Uterus (tissue), 4 donors: Measurements from ENCODE around the gene STPG4. TPM values are rescaled to one million over a fixed set of nuclear protein-coding genes. Genes with fewer than 3 reads are reported as not detected.
A peak's percentile ranks its signal among the peaks of the same experiment; 100 is the strongest.

ENCODE experiments used
- DNase-seq, 2 donors: peaks; one replicate each; pipeline ENCODE4 v3.0.0-alpha.2; 2019 to 2020
- H3K27ac ChIP-seq, 2 donors: fragments of 200-600 bp; sonication (generic); 1 replicate in 1 of 2; 2 replicates in 1 of 2; pipeline ENCODE4 v1.5.1; 2016 to 2018
- H3K27me3 ChIP-seq, 2 donors: fragments of 200-600 bp; sonication (generic); one replicate each; pipeline ENCODE4 v1.5.1; 2018 to 2019; ENCODE audit warnings: control low read depth in 1 of 2
- H3K36me3 ChIP-seq, 2 donors: fragments of 200-600 bp; sonication (generic); one replicate each; pipeline ENCODE4 v1.5.1; 2019; ENCODE audit warnings: control low read depth in 1 of 2
- H3K4me1 ChIP-seq, 2 donors: fragments of 200-600 bp; sonication (generic); one replicate each; pipeline ENCODE4 v1.5.1; 2018 to 2019; ENCODE audit warnings: control low read depth in 1 of 2
- H3K4me3 ChIP-seq, 2 donors: fragments of 200-600 bp; sonication (generic); 1 replicate in 1 of 2; 2 replicates in 1 of 2; pipeline ENCODE4 v1.5.1; 2018 to 2019; ENCODE audit warnings: mild to moderate bottlenecking in 1 of 2
- H3K9me3 ChIP-seq, 2 donors: fragments of 200-600 bp; sonication (generic); one replicate each; pipeline ENCODE4 v1.5.1; 2019; ENCODE audit warnings: control low read depth in 1 of 2
- CTCF ChIP-seq, 4 experiments: fragments of 200-600 bp in 2 of 4; fragments of 450-650 bp in 2 of 4; sonication (generic) in 2 of 4; IDR thresholded peaks; one replicate each; pipeline ENCODE4 v1.5.1; 2016 to 2019; ENCODE audit warnings: antibody characterized with exemption in 4 of 4, mild to moderate bottlenecking in 2 of 4, moderate library complexity in 1 of 4
- POLR2A ChIP-seq, 2 donors: fragments of 450-650 bp; IDR thresholded peaks; one replicate each; pipeline ENCODE4 v1.6.1; 2016; ENCODE audit warnings: antibody characterized with exemption in 2 of 2, mild to moderate bottlenecking in 1 of 2, moderate library complexity in 1 of 2
- intact Hi-C: fragments of 100-400 bp; cut with DNase I; formaldehyde crosslinking; loops from one replicate; pipeline ENCODE4 v1.15.1; 2023; ENCODE audit warnings: low total_unique reads
- total RNA-seq, 4 donors: library from RNA; depleted of rRNA in 3 of 4; stranded (reverse); fragments of >200 nt in 3 of 4; gene quantifications; one replicate each; pipeline versions ENCODE4 v1.1.0 to v1.2.4, GENCODE V29; 2014 to 2023
- donor health status: DM: yes; HTN: yes; CAD: no.

Gene STPG4
- total RNA-seq, 4 donors from 2014 or later, result 1.0 TPM; not detected in 3

GRCh38 chr2:47074691-47075090, 80.4 kb downstream of the STPG4 start:
- Histone ChIP-seq H3K4me3 (no peak overlapping the region), H3K4me1 (peaks cover 19 to 35% of the 10 kb centered on the region in 2 donors), H3K9me3 (no peaks in the 10 kb centered on the region), H3K36me3 (no peaks in the 10 kb centered on the region), H3K27ac (peak overlapping the region; percentile 32 to 75), H3K27me3 (no peaks in the 10 kb centered on the region)
- intact Hi-C loops, result no loop called here
- DNase-seq, result no peak
- TF ChIP-seq CTCF (IDR thresholded peaks at IDR 0.05), result no peak
- no peak for TF ChIP-seq POLR2A (IDR thresholded peaks at IDR 0.05)

GRCh38 chr2:47073641-47074040, 81.5 kb downstream of the STPG4 start:
- no peak for DNase-seq
- Histone ChIP-seq H3K27me3 (no peaks in the 10 kb centered on the region), H3K4me3 (no peak overlapping the region), H3K27ac (peak overlapping the region; percentile 95 to 98), H3K36me3 (no peaks in the 10 kb centered on the region), H3K4me1 (peaks cover 27 to 42% of the 10 kb centered on the region in 2 donors), H3K9me3 (no peaks in the 10 kb centered on the region)
- TF ChIP-seq POLR2A (IDR thresholded peaks at IDR 0.05) (no peak), CTCF (IDR thresholded peaks at IDR 0.05) (no peak)
- intact Hi-C loops, result no loop called here

GRCh38 chr2:47073217-47073616, 81.9 kb downstream of the STPG4 start:
- H3K4me3 ChIP-seq, result no peak overlapping the region
- TF ChIP-seq POLR2A (IDR thresholded peaks at IDR 0.05), result no peak
- TF ChIP-seq CTCF (IDR thresholded peaks at IDR 0.05), result no peak
- no peaks in the 10 kb centered on the region for H3K27me3 ChIP-seq
- no peaks in the 10 kb centered on the region for H3K36me3 ChIP-seq
- no peaks in the 10 kb centered on the region for H3K9me3 ChIP-seq
- intact Hi-C loops, result no loop called here
- H3K27ac ChIP-seq, result peak overlapping the region; percentile 95 to 98
- peaks cover 27 to 42% of the 10 kb centered on the region in 2 donors for H3K4me1 ChIP-seq
- no peak for DNase-seq

- TF ChIP-seq POLR2A (IDR thresholded peaks at IDR 0.05) (no peak), CTCF (IDR thresholded peaks at IDR 0.05) (no peak)
- DNase-seq, result no peak
- peaks cover 27 to 42% of the 10 kb centered on the region in 2 donors for H3K4me1 ChIP-seq
- peak overlapping the region; percentile 95 to 98 for H3K27ac ChIP-seq
- intact Hi-C loops, result no loop called here
- H3K4me3 ChIP-seq, result no peak overlapping the region
- H3K36me3 ChIP-seq, result no peaks in the 10 kb centered on the region
- H3K27me3 ChIP-seq, result no peaks in the 10 kb centered on the region
- H3K9me3 ChIP-seq, result no peaks in the 10 kb centered on the region
These were observed 82.3 kb downstream of the STPG4 start for GRCh38 chr2:47072728-47073191.

GRCh38 chr2:47072018-47072691, 83.0 kb downstream of the STPG4 start:
- no peak overlapping the region for H3K4me3 ChIP-seq
- no peaks in the 10 kb centered on the region for H3K9me3 ChIP-seq
- H3K36me3 ChIP-seq, result no peaks in the 10 kb centered on the region
- H3K27me3 ChIP-seq, result no peaks in the 10 kb centered on the region
- H3K27ac ChIP-seq, result peak overlapping the region; percentile 95 to 98
- TF ChIP-seq CTCF (IDR thresholded peaks at IDR 0.05) (peak; percentile 16 to 56 (median 22)), POLR2A (IDR thresholded peaks at IDR 0.05) (peak in 1 of 2 donors; percentile 38)
- H3K4me1 ChIP-seq, result peaks cover 25 to 40% of the 10 kb centered on the region in 2 donors
- intact Hi-C loops, result no loop called here
- peak; percentile 97 to 98 for DNase-seq
